GM19463 (cell line): Measurements from ENCODE around the gene FEZ2.

Source experiments
- ATAC-seq: cut with Tn5 transposase; IDR thresholded peaks from one replicate; pipeline ENCODE4 v1.9.1; 2021; ENCODE audit warnings: mild to moderate bottlenecking, moderate library complexity; ENCODE audit not compliant: unreplicated experiment

Gene FEZ2

GRCh38 chr2:36587556-36587955 lies 10.4 kb downstream of the FEZ2 start:
- ATAC-seq, result no peak

- ATAC-seq, result no peak
These were observed 10.9 kb downstream of the FEZ2 start for GRCh38 chr2:36587101-36587500.

GRCh38 chr2:36586672-36587071 lies 11.3 kb downstream of the FEZ2 start:
- no peak for ATAC-seq

GRCh38 chr2:36584148-36584794 lies 13.7 kb downstream of the FEZ2 start:
- ATAC-seq, result no peak

GRCh38 chr2:36582951-36583350 lies 15.0 kb downstream of the FEZ2 start:
- ATAC-seq, result no peak

- ATAC-seq, result no peak
These were observed 15.4 kb downstream of the FEZ2 start for GRCh38 chr2:36582538-36582937.

- ATAC-seq, result no peak
These were observed 18.7 kb downstream of the FEZ2 start for GRCh38 chr2:36579297-36579664.

GRCh38 chr2:36578343-36579296 lies 19.3 kb downstream of the FEZ2 start:
- no peak for ATAC-seq

- no peak for ATAC-seq
These were observed 20.1 kb downstream of the FEZ2 start for GRCh38 chr2:36577884-36578283.

GRCh38 chr2:36574560-36574959 lies 23.4 kb downstream of the FEZ2 start:
- no peak for ATAC-seq

GRCh38 chr2:36573165-36573564 lies 24.8 kb downstream of the FEZ2 start:
- ATAC-seq, result no peak

GRCh38 chr2:36572719-36573059 lies 25.3 kb downstream of the FEZ2 start:
- ATAC-seq, result no peak

GRCh38 chr2:36572054-36572718 lies 25.8 kb downstream of the FEZ2 start:
- ATAC-seq, result no peak

GRCh38 chr2:36570416-36570815 lies 27.6 kb downstream of the FEZ2 start:
- no peak for ATAC-seq

- no peak for ATAC-seq
These were observed 28.6 kb downstream of the FEZ2 start for GRCh38 chr2:36569267-36569856.

GRCh38 chr2:36568516-36569246 lies 29.3 kb downstream of the FEZ2 start:
- ATAC-seq, result no peak

- no peak for ATAC-seq
These were observed 30.1 kb downstream of the FEZ2 start for GRCh38 chr2:36567711-36568408.

- no peak for ATAC-seq
These were observed 31.1 kb downstream of the FEZ2 start for GRCh38 chr2:36566887-36567286.

GRCh38 chr2:36565712-36566111 lies 32.3 kb downstream of the FEZ2 start:
- no peak for ATAC-seq

GRCh38 chr2:36564377-36564930 lies 33.5 kb downstream of the FEZ2 start:
- no peak for ATAC-seq
